HEK293 (cell line): Measurements from ENCODE around the gene AKAP12.

Source experiments
- CTCF ChIP-seq: fragments of 450-650 bp; formaldehyde crosslinking; IDR thresholded peaks from 2 replicates; pipeline ENCODE4 v1.5.1; 2016; ENCODE audit warnings: missing biosample characterization, missing genetic modification characterization
- REST ChIP-seq: fragments of 450-650 bp; formaldehyde crosslinking; IDR thresholded peaks from 2 replicates; pipeline ENCODE4 v1.5.1; 2016; ENCODE audit warnings: missing biosample characterization, missing genetic modification characterization

- TF ChIP-seq REST (tag by site-specific recombination) (no peak), CTCF (tag by site-specific recombination) (no peak)
Measured at GRCh38 chr6:151213352-151213751, 26.4 kb upstream of the AKAP12 start.
